Stomach (tissue), 19 donors: ENCODE results near the gene GCNA. TPM values are rescaled to one million over a fixed set of nuclear protein-coding genes. Genes with fewer than 3 reads are reported as not detected.
A peak's percentile ranks its signal among the peaks of the same experiment; 100 is the strongest.

Experiments used
- DNase-seq, 2 donors: peaks; one replicate each; pipeline versions ENCODE4 v3.0.0 to v3.0.0-alpha.2; 2013 to 2019
- H3K27ac ChIP-seq, 5 donors: fragments of 200-600 bp in 4 of 5; sonication (generic) in 4 of 5; one replicate each; pipeline ENCODE4 v1.5.1; 2013 to 2019; ENCODE audit warnings: mild to moderate bottlenecking in 1 of 5, moderate library complexity in 1 of 5
- H3K27me3 ChIP-seq, 3 donors: fragments of 200-600 bp; sonication (generic); one replicate each; pipeline ENCODE4 v1.5.1; 2017 to 2019; ENCODE audit warnings: mixed run types in 1 of 3
- H3K36me3 ChIP-seq, 4 donors: fragments of 200-600 bp; sonication (generic); 1 replicate in 3 of 4; 2 replicates in 1 of 4; pipeline ENCODE4 v1.5.1; 2016 to 2019
- H3K4me1 ChIP-seq, 4 donors: fragments of 200-600 bp; sonication (generic); one replicate each; pipeline ENCODE4 v1.5.1; 2016 to 2019
- H3K4me3 ChIP-seq, 4 donors: fragments of 200-600 bp; sonication (generic) in 3 of 4; one replicate each; pipeline ENCODE4 v1.5.1; 2016 to 2019; ENCODE audit warnings: mild to moderate bottlenecking in 1 of 4
- H3K9me3 ChIP-seq, 4 donors: fragments of 200-600 bp; sonication (generic); one replicate each; pipeline ENCODE4 v1.5.1; 2016 to 2019
- EP300 ChIP-seq: sonication (generic); formaldehyde crosslinking; IDR thresholded peaks from one replicate; pipeline ENCODE4 v1.6.1; 2017; ENCODE audit warnings: antibody characterized with exemption
- POLR2A ChIP-seq, 4 donors: fragments of 450-650 bp; IDR thresholded peaks; one replicate each; pipeline ENCODE4 v1.6.1; 2016; ENCODE audit warnings: antibody characterized with exemption in 4 of 4, control low read depth in 2 of 4, mild to moderate bottlenecking in 1 of 4, moderate library complexity in 1 of 4
- POLR2AphosphoS5 ChIP-seq, 3 donors: sonication (generic); formaldehyde crosslinking; IDR thresholded peaks; one replicate each; pipeline ENCODE4 v1.6.1; 2016; ENCODE audit warnings: antibody characterized with exemption in 3 of 3
- WGBS, 5 donors: extraction: QIAGEN DNeasy Blood & Tissue Kit in 3 of 5; methylation state at CpG; one replicate each; pipeline versions ENCODE4 v1.1.5 to v1.1.7; 2013 to 2018; 5-methylcytosine and 5-hydroxymethylcytosine counted together
- intact Hi-C: fragments of 100-400 bp; cut with DNase I; formaldehyde crosslinking; loops from one replicate; pipeline ENCODE4 v1.15.1; 2023; ENCODE audit warnings: low total_unique reads
- long read RNA-seq, 10 donors: transcript quantifications; one replicate each; lab custom pipeline, GENCODE V29; 2026
- polyA plus RNA-seq, 3 donors: library from polyadenylated mRNA; stranded (reverse); fragments of 200-250 nt; gene quantifications; one replicate each; pipeline ENCODE4 v1.2.3, GENCODE V29; 2013
- total RNA-seq, 5 donors: library from RNA; depleted of rRNA; stranded (reverse); fragments of >200 nt; gene quantifications; one replicate each; pipeline versions ENCODE4 v1.1.0 to v1.2.3, GENCODE V29; 2014 to 2016
- TF ChIP-seq, protein P1 (sequence below), 7 experiments: fragments of 450-650 bp in 4 of 7; fragments of 200-600 bp in 3 of 7; sonication (generic) in 3 of 7; IDR thresholded peaks; one replicate each; pipeline ENCODE4 v1.5.1; 2016 to 2019; ENCODE audit warnings: antibody characterized with exemption in 7 of 7, control low read depth in 2 of 7, mild to moderate bottlenecking in 1 of 7
- donor health status: healthy with polysubstance abuse.
- donor health status: Bipolar disorder and iron deficiency.
- donor health status: healthy.

Gene GCNA, protein sequence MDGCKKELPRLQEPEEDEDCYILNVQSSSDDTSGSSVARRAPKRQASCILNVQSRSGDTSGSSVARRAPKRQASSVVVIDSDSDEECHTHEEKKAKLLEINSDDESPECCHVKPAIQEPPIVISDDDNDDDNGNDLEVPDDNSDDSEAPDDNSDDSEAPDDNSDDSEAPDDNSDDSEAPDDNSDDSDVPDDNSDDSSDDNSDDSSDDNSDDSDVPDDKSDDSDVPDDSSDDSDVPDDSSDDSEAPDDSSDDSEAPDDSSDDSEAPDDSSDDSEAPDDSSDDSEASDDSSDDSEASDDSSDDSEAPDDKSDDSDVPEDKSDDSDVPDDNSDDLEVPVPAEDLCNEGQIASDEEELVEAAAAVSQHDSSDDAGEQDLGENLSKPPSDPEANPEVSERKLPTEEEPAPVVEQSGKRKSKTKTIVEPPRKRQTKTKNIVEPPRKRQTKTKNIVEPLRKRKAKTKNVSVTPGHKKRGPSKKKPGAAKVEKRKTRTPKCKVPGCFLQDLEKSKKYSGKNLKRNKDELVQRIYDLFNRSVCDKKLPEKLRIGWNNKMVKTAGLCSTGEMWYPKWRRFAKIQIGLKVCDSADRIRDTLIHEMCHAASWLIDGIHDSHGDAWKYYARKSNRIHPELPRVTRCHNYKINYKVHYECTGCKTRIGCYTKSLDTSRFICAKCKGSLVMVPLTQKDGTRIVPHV
- 10 to 100 TPM in 2 of 5 donors, 1 to 10 TPM in 3; 1.5 to 18.3 (median 4.1) TPM for total RNA-seq
- 1 to 10 TPM in 1 of 3 donors, under 1 TPM in 2; 0.46 to 1.7 (median 0.50) TPM for polyA plus RNA-seq
- long read RNA-seq, donor 1, result 0 reads
- long read RNA-seq, donor 2, result 0 reads
- long read RNA-seq, donor 3, result 0 reads
- long read RNA-seq, donor 4, result 0 reads
- long read RNA-seq, donor 5, result 0 reads
- long read RNA-seq, donor 6, result 0 reads
- long read RNA-seq, donor 7, result 0 reads
- long read RNA-seq, donor 8, result 0 reads
- long read RNA-seq, donor 9, result 0 reads
- long read RNA-seq, donor 10, result 0 reads

DNA sequence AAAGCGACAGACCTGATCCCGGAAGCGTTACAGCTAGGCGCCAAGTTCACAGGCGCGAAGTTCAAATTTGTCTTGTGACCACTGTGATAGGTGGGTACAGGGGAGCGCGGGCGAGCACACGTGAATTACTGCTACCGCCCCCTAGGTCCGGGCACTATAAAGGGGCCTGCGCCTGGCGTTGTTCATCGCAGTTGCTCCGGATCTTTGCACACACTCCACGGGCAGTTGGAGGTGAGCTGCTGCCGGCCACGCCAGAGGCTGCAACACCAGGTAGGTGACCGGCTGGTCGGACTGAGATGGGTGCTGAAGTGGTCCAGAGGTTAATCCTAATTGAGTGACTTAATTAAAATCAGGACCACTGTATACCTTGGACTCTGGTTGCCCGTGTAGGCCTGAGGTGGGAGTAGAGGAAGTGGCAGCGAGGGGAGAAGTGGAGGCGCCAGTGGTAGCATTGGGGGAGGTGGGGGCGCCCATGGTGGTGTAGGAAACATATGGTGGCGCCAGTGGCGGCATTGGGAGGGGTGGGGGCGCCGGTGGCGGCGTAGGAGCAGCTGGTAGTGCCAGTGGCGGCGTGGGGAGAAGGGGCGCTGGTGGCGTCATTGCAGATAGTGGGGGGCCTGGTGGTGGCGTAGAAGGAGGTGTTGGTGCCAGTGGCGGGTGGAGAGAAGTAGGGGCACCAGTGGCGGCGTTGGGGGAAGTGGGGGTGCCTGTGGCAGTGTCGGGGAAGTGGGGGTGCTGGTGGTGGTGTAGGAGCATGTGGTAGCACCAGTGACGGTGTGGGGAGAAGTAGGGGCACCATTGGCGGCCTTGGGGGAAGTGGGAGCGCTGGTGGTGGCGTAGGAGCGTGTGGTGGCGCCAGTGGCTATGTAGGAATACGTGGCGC, at the start of gene GCNA:
GCNA (plus strand) TSS at position 185 of the 883 bp plus-strand sequence. CDS start 2,385 bp downstream, outside the sequence.
- Histone ChIP-seq H3K4me1 (no peaks in the 10 kb centered on the region), H3K27me3 (no peaks in the 10 kb centered on the region), H3K4me3 (no peak within 1 kb of the TSS), H3K27ac (no peak within 1 kb of the TSS), H3K36me3 (peaks cover 5 to 47% (median 38%) of the 10 kb centered on the region in 4 donors), H3K9me3 (no peaks in the 10 kb centered on the region)
- no peak for TF ChIP-seq POLR2AphosphoS5 (IDR thresholded peaks at IDR 0.05)
- no peak for TF ChIP-seq EP300
- TF ChIP-seq, protein P1, sequence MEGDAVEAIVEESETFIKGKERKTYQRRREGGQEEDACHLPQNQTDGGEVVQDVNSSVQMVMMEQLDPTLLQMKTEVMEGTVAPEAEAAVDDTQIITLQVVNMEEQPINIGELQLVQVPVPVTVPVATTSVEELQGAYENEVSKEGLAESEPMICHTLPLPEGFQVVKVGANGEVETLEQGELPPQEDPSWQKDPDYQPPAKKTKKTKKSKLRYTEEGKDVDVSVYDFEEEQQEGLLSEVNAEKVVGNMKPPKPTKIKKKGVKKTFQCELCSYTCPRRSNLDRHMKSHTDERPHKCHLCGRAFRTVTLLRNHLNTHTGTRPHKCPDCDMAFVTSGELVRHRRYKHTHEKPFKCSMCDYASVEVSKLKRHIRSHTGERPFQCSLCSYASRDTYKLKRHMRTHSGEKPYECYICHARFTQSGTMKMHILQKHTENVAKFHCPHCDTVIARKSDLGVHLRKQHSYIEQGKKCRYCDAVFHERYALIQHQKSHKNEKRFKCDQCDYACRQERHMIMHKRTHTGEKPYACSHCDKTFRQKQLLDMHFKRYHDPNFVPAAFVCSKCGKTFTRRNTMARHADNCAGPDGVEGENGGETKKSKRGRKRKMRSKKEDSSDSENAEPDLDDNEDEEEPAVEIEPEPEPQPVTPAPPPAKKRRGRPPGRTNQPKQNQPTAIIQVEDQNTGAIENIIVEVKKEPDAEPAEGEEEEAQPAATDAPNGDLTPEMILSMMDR (IDR thresholded peaks at IDR 0.05), result no peak
- intact Hi-C loops, result no loop called here
- DNase-seq, result no peak
- 95 to 98% (median 97%) methylated on average over 23 to 48 of the region's 48 CpGs for WGBS, 5 donors

- peak in 1 of 2 donors; percentile 62 for DNase-seq
- Histone ChIP-seq H3K4me1 (peaks cover 0 to 21% (median 1%) of the 10 kb centered on the region in 4 donors), H3K27ac (peak overlapping the region; percentile 8 to 93 (median 90)), H3K9me3 (peaks cover 0 to 20% (median 6%) of the 10 kb centered on the region in 4 donors), H3K36me3 (no peaks in the 10 kb centered on the region), H3K27me3 (no peaks in the 10 kb centered on the region), H3K4me3 (peak overlapping the region; percentile 51 to 72 (median 68))
- TF ChIP-seq POLR2AphosphoS5 (IDR thresholded peaks at IDR 0.05), result peak in 2 of 3 donors; percentile 26 to 74
- no peak for TF ChIP-seq POLR2A (IDR thresholded peaks at IDR 0.05)
- 0 to 41% (median 9%) methylated on average over 25 of the region's 25 CpGs for WGBS, 5 donors
- intact Hi-C loops, result no loop called here
Measured at GRCh38 chrX:71532078-71532752, 46.0 kb upstream of the GCNA start.

DNA sequence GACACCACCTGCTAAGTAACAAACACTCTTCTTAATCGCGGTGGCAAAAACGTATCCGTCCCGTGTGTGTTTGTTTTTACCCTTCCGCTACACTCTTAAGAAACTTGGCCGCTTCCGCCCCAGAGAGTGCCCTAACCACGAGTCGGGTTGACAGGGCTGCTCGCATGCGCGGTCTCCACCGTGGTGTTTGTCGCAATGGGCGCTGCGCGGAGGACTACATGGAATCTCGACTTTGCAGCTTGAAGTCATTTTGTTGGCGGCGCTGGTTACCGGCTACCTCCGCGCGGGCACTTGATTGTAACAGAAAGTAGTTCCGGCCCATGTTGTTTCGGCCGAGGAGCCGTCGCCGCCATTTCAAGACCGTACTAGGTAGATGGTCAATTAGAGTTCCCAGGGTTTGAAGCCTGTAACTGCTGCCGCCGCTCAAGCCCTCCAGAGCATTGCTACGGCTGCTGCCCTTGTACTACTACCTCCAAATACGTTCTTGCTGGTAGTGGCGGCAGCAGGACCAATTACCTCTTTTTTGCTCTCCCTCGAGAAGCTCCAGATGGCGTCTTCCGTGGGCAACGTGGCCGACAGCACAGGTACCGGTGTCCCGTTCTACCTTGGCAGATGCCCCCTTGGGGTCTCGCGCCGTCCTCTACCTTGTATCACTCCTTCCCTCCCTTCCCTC, 45.3 kb upstream of the GCNA start, which contains the start of gene OGT:
OGT (plus strand) TSS at position 352 of the 673 bp plus-strand sequence; CDS start at position 548, 196 bp downstream.
- H3K27me3 ChIP-seq, result no peaks in the 10 kb centered on the region
- H3K27ac ChIP-seq, result peak within 1 kb of the TSS; percentile 57 to 93 (median 90)
- intact Hi-C loops, result no loop called here
- peaks cover 0 to 28% (median 5%) of the 10 kb centered on the region in 4 donors for H3K4me1 ChIP-seq
- WGBS, 5 donors, result 0 to 32% (median 3%) methylated on average over 22 to 47 of the region's 47 CpGs
- TF ChIP-seq POLR2AphosphoS5 (IDR thresholded peaks at IDR 0.05) (peak; percentile 88 to 95 (median 91)), EP300 (no peak), POLR2A (IDR thresholded peaks at IDR 0.05) (peak in 2 of 4 donors; percentile 10 to 32)
- TF ChIP-seq, protein P1 (IDR thresholded peaks at IDR 0.05), result no peak
- peak within 1 kb of the TSS; percentile 51 to 72 (median 68) for H3K4me3 ChIP-seq
- DNase-seq, result peak; percentile 95 to 98
- H3K36me3 ChIP-seq, result peaks cover 0 to 4% (median 1%) of the 10 kb centered on the region in 4 donors
- H3K9me3 ChIP-seq, result peaks cover 0 to 20% (median 6%) of the 10 kb centered on the region in 4 donors
